OCI-LY3 (cell line): ENCODE results near the gene ART1.
"Not testable (repeated sequence)": the region's sequence is repeated elsewhere in the genome, so short reads cannot be mapped to it uniquely, and the experiment has no call there.

Experiments
- EZH2phosphoT487 ChIP-seq: fragments of 200-600 bp; shearing (Covaris generic); IDR thresholded peaks from 2 replicates; pipeline ENCODE4 v1.6.1; 2018; ENCODE audit warnings: antibody characterized with exemption, mixed run types, low read depth
- TF ChIP-seq, protein P1 (sequence below): fragments of 200-600, 300-600 bp; sonication (generic); IDR thresholded peaks from 2 replicates; pipeline ENCODE4 v1.5.1; 2014; ENCODE audit warnings: antibody characterized with exemption, low read length, low read depth

GRCh38 chr11:3657331-3657730 lies 12.4 kb downstream of the ART1 start:
- TF ChIP-seq, protein P1, sequence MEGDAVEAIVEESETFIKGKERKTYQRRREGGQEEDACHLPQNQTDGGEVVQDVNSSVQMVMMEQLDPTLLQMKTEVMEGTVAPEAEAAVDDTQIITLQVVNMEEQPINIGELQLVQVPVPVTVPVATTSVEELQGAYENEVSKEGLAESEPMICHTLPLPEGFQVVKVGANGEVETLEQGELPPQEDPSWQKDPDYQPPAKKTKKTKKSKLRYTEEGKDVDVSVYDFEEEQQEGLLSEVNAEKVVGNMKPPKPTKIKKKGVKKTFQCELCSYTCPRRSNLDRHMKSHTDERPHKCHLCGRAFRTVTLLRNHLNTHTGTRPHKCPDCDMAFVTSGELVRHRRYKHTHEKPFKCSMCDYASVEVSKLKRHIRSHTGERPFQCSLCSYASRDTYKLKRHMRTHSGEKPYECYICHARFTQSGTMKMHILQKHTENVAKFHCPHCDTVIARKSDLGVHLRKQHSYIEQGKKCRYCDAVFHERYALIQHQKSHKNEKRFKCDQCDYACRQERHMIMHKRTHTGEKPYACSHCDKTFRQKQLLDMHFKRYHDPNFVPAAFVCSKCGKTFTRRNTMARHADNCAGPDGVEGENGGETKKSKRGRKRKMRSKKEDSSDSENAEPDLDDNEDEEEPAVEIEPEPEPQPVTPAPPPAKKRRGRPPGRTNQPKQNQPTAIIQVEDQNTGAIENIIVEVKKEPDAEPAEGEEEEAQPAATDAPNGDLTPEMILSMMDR, result not testable (repeated sequence)
- TF ChIP-seq EZH2phosphoT487, result not testable (repeated sequence)
